Memory B cell (primary cell): ENCODE measurements around the gene PEX19.

Source experiments
- ATAC-seq: fragments of 150-1000 bp; cut with Tn5 transposase; 2 replicates; pipeline ENCODE4 v1.10.0; 2021; ENCODE audit warnings: low read depth, mild to moderate bottlenecking, moderate library complexity
- DNase-seq, 2 donors: peaks; one replicate each; pipeline ENCODE4 v3.0.0; 2022; ENCODE audit warnings: low spot score in 2 of 2
- H3K27ac Mint-ChIP-seq: one replicate; pipeline ENCODE4 v1.8.0; 2022; ENCODE audit warnings: mild to moderate bottlenecking, moderate library complexity, mixed read lengths
- H3K27me3 Mint-ChIP-seq: one replicate; pipeline ENCODE4 v1.8.0; 2022; ENCODE audit warnings: mixed read lengths
- H3K36me3 Mint-ChIP-seq: one replicate; pipeline ENCODE4 v1.8.0; 2022; ENCODE audit warnings: mild to moderate bottlenecking, mixed read lengths
- H3K4me1 Mint-ChIP-seq: one replicate; pipeline ENCODE4 v1.8.0; 2022; ENCODE audit warnings: mixed read lengths
- H3K4me3 Mint-ChIP-seq: one replicate; pipeline ENCODE4 v1.8.0; 2022; ENCODE audit warnings: mild to moderate bottlenecking, moderate library complexity, mixed read lengths
- H3K9me3 Mint-ChIP-seq: one replicate; pipeline ENCODE4 v1.8.0; 2022; ENCODE audit warnings: mixed read lengths

PEX19 gene

DNA sequence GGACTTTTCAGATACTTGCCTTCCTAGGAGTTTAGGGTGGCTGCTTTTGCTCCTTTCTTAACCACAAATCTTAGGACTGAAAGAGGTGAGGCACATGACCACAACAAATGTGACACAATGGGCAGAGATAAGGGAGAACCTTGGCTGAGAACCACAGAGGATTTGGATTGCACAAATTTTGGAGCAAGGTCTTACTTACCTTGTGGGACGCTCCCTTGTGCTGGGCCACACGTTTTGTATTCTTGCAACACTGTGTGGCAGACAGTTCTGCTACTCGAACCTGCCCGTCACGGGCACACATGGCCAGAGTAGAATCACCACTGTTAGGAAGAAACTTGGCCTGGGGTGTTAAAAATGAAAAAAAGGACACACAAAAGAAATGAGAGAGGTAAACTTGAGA lies 46.5 kb downstream of the PEX19 start:
- no peaks in the 10 kb centered on the region for H3K9me3 Mint-ChIP-seq
- DNase-seq (no peak), ATAC-seq (no peak)
- H3K27ac Mint-ChIP-seq, result no peak overlapping the region
- H3K36me3 Mint-ChIP-seq, result peaks cover 38% of the 10 kb centered on the region
- no peak overlapping the region for H3K4me3 Mint-ChIP-seq
- peaks cover 13% of the 10 kb centered on the region for H3K4me1 Mint-ChIP-seq
- no peaks in the 10 kb centered on the region for H3K27me3 Mint-ChIP-seq

DNA sequence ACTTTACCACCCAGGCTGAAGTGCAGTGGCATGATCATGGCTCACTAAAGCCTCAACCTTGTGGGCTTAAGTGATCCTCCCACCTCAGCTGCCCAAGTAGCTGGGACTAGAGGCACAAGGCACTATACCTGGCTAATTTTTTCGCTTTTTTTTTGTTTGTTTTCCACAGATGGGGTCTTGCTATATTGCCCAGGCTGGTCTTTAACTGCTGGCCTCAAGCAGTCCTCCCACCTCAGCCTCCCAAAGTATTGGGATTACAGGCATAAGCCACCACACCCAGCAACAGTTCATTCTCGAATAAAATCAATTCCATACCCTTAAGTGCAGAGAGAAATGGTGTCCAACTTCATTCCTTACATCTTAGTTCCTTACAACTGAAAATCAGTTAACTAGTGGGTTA lies 47.4 kb downstream of the PEX19 start:
- peaks cover 35% of the 10 kb centered on the region for H3K36me3 Mint-ChIP-seq
- ATAC-seq, result no peak
- no peak for DNase-seq
- H3K4me3 Mint-ChIP-seq, result no peak overlapping the region
- H3K9me3 Mint-ChIP-seq, result no peaks in the 10 kb centered on the region
- peaks cover 14% of the 10 kb centered on the region for H3K4me1 Mint-ChIP-seq
- H3K27me3 Mint-ChIP-seq, result no peaks in the 10 kb centered on the region
- H3K27ac Mint-ChIP-seq, result peak overlapping the region; percentile 38

DNA sequence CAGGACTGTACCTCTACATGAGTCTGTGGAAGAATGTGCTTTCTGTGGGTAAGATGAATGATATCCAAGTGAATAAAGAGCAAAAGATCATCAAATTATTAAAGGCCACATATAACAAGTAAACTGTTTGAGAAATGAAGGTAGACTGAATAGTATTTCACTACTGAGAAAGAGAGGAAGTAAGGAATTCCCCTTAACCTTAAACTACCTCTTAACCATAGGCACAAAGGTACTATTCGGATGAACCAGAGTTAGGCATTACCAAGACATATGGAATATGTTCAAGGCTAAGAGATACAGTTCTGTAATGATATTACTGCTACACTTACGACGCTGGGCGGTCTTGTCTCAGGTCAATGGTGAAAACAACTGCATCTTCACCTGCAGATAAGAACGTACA lies 48.1 kb downstream of the PEX19 start:
- no peak overlapping the region for H3K4me3 Mint-ChIP-seq
- DNase-seq, result no peak
- peaks cover 35% of the 10 kb centered on the region for H3K36me3 Mint-ChIP-seq
- peak; percentile 97 for ATAC-seq
- H3K4me1 Mint-ChIP-seq, result peaks cover 14% of the 10 kb centered on the region
- H3K27ac Mint-ChIP-seq, result peak overlapping the region; percentile 88
- no peaks in the 10 kb centered on the region for H3K9me3 Mint-ChIP-seq
- no peaks in the 10 kb centered on the region for H3K27me3 Mint-ChIP-seq

GRCh38 chr1:160232911-160233310 lies 52.0 kb downstream of the PEX19 start:
- Mint-ChIP-seq H3K27ac (no peak overlapping the region), H3K4me3 (no peak overlapping the region), H3K36me3 (peaks cover 34% of the 10 kb centered on the region)

GRCh38 chr1:160228431-160228830 lies 56.5 kb downstream of the PEX19 start:
- Mint-ChIP-seq H3K36me3 (peaks cover 31% of the 10 kb centered on the region), H3K27me3 (no peaks in the 10 kb centered on the region), H3K4me1 (peaks cover 1% of the 10 kb centered on the region), H3K27ac (no peak overlapping the region), H3K4me3 (no peak overlapping the region), H3K9me3 (no peaks in the 10 kb centered on the region)
- DNase-seq (no peak), ATAC-seq (no peak)

More at GRCh38 chr1:160232911-160233310, 52.0 kb downstream of the PEX19 start:
- H3K9me3 Mint-ChIP-seq, result no peaks in the 10 kb centered on the region
- DNase-seq (no peak), ATAC-seq (no peak)
- H3K27me3 Mint-ChIP-seq, result no peaks in the 10 kb centered on the region
- peaks cover 11% of the 10 kb centered on the region for H3K4me1 Mint-ChIP-seq

- no peak for ATAC-seq
- no peak for DNase-seq
- Mint-ChIP-seq H3K27ac (no peak overlapping the region), H3K4me1 (no peaks in the 10 kb centered on the region), H3K27me3 (no peaks in the 10 kb centered on the region), H3K36me3 (peaks cover 33% of the 10 kb centered on the region), H3K4me3 (no peak overlapping the region), H3K9me3 (no peaks in the 10 kb centered on the region)
Measured at GRCh38 chr1:160227561-160227960, 57.4 kb downstream of the PEX19 start.

GRCh38 chr1:160227034-160227433 lies 57.9 kb downstream of the PEX19 start:
- H3K27ac Mint-ChIP-seq, result no peak overlapping the region
- DNase-seq, result no peak
- no peaks in the 10 kb centered on the region for H3K27me3 Mint-ChIP-seq
- H3K36me3 Mint-ChIP-seq, result peaks cover 35% of the 10 kb centered on the region
- no peak for ATAC-seq
- no peak overlapping the region for H3K4me3 Mint-ChIP-seq
- H3K9me3 Mint-ChIP-seq, result no peaks in the 10 kb centered on the region
- H3K4me1 Mint-ChIP-seq, result no peaks in the 10 kb centered on the region
